ENCODE results near the gene PHF5A. TPM values are rescaled to one million over a fixed set of nuclear protein-coding genes. Genes with fewer than 3 reads are reported as not detected.
A peak's percentile ranks its signal among the peaks of the same experiment; 100 is the strongest.

Gene PHF5A
- total RNA-seq, 1 donor from 2014 or later, result 32.9 TPM

DNA sequence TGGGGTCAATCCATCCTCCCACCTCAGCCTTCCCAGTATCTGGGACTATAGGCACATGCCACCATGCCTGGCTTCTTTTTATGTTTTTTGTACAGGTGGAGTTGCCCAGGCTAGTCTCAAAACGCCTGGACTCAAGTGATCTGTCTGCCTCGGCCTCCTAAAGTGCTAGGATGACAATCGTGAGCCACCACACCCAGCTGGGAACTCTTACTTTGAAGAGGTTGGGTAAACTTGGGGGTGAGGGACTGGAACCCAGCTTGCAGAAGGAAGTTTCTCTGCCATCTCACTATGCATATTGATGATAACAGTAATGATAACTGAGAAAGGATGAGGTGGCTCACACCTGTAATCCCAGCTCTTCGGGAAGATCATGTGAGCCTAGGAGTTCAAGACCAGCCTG lies 36.3 kb upstream of the PHF5A start:
- no peaks in the 10 kb centered on the region for H3K9me3 ChIP-seq
- DNase-seq, result no peak
- no peaks in the 10 kb centered on the region for H3K4me1 ChIP-seq
- H3K27ac ChIP-seq, result no peak overlapping the region
- intact Hi-C loops (cut with DNase I), result no loop called here
- no peak for ATAC-seq
- H3K27me3 ChIP-seq, result no peaks in the 10 kb centered on the region
- no peak overlapping the region for H3K4me3 ChIP-seq
- peaks cover 70% of the 10 kb centered on the region for H3K36me3 ChIP-seq
- TF ChIP-seq CTCF (IDR thresholded peaks at IDR 0.05), result no peak

- DNase-seq (no peak), ATAC-seq (no peak)
- Histone ChIP-seq H3K27me3 (no peaks in the 10 kb centered on the region), H3K4me3 (no peak overlapping the region), H3K27ac (no peak overlapping the region), H3K9me3 (no peaks in the 10 kb centered on the region), H3K4me1 (no peaks in the 10 kb centered on the region), H3K36me3 (peaks cover 70% of the 10 kb centered on the region)
- intact Hi-C loops (cut with DNase I), result no loop called here
- no peak for TF ChIP-seq CTCF (IDR thresholded peaks at IDR 0.05)
Observed at GRCh38 chr22:41504397-41504796, 35.9 kb upstream of the PHF5A start.

DNA sequence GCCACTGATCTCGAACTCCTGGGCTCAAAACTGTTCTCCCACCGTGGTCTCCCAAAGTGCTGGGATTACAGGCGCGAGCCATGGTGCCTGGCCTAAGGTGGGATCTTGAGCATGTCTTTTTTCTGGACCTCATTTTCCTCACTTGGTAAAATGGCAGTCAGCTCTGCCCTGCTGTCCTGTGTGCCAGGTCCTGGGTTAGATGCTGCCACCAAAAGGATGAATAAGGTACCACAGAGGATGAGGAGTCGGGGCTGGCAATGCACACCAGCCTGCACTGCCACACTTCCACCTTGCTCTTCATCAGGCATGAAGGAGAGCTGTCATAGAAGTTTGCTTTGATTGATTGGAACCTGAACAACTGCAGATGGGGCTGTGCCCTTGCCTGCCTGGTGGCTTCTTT lies 32.7 kb upstream of the PHF5A start:
- Histone ChIP-seq H3K27me3 (no peaks in the 10 kb centered on the region), H3K36me3 (peaks cover 52% of the 10 kb centered on the region), H3K4me3 (no peak overlapping the region), H3K27ac (no peak overlapping the region), H3K9me3 (no peaks in the 10 kb centered on the region), H3K4me1 (no peaks in the 10 kb centered on the region)
- intact Hi-C loops (cut with DNase I), result no loop called here
- ATAC-seq (peak; percentile 63), DNase-seq (no peak)
- TF ChIP-seq CTCF (IDR thresholded peaks at IDR 0.05), result peak; percentile 16

DNA sequence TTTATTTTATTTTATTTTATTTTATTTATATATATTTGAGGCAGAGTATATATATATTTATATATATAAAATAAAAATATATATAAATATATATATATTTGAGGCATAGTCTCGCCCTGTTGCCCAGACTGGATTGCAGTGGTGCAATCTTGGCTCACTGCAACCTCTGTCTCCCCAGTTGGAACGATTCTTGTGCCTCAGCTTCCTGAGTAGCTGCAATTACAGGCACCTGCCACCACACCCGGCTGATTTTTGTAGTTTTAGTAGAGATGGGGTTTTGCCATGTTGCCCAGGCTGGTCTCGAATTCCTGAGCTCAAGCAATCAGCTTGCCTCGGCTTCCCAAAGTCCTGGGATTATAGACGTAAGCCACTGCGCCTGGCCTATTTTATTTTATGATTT lies 31.8 kb upstream of the PHF5A start:
- no peaks in the 10 kb centered on the region for H3K27me3 ChIP-seq
- no peaks in the 10 kb centered on the region for H3K4me1 ChIP-seq
- H3K9me3 ChIP-seq, result no peaks in the 10 kb centered on the region
- no peak overlapping the region for H3K4me3 ChIP-seq
- no peak for ATAC-seq
- no peak for DNase-seq
- no peak for TF ChIP-seq CTCF (IDR thresholded peaks at IDR 0.05)
- H3K36me3 ChIP-seq, result peaks cover 48% of the 10 kb centered on the region
- intact Hi-C loops (cut with DNase I), result no loop called here
- no peak overlapping the region for H3K27ac ChIP-seq

- H3K4me3 ChIP-seq, result no peak overlapping the region
- no peaks in the 10 kb centered on the region for H3K4me1 ChIP-seq
- H3K9me3 ChIP-seq, result no peaks in the 10 kb centered on the region
- ATAC-seq, result no peak
- intact Hi-C loops (cut with DNase I), result no loop called here
- H3K27ac ChIP-seq, result no peak overlapping the region
- no peak for TF ChIP-seq CTCF (IDR thresholded peaks at IDR 0.05)
- no peaks in the 10 kb centered on the region for H3K27me3 ChIP-seq
- H3K36me3 ChIP-seq, result peaks cover 43% of the 10 kb centered on the region
- no peak for DNase-seq
Observed at GRCh38 chr22:41499624-41500280, 31.3 kb upstream of the PHF5A start.
